Kidney epithelial cell (primary cell): ENCODE results near the gene AANAT. TPM values are rescaled to one million over a fixed set of nuclear protein-coding genes. Genes with fewer than 3 reads are reported as not detected.

ENCODE experiments used
- DNase-seq: peaks from one replicate; pipeline ENCODE4 v3.0.0-alpha.2; 2010; ENCODE audit warnings: low read depth
- H3K27me3 ChIP-seq: 2 replicates; pipeline ENCODE4 v1.6.0; 2011; ENCODE audit warnings: low read length; ENCODE audit not compliant: control insufficient read depth, insufficient read depth
- H3K36me3 ChIP-seq: 2 replicates; pipeline ENCODE4 v1.5.1; 2011; ENCODE audit warnings: low read length; ENCODE audit not compliant: control insufficient read depth, insufficient read depth
- H3K4me3 ChIP-seq: 2 replicates; pipeline ENCODE4 v1.5.1; 2011; ENCODE audit warnings: low read depth, mild to moderate bottlenecking, control low read depth, low read length
- total RNA-seq: library from RNA; depleted of rRNA; stranded (reverse); fragments of >200 nt; gene quantifications from 2 replicates; pipeline ENCODE4 v1.2.3, GENCODE V29; 2015
- TF ChIP-seq, protein P1 (sequence below): IDR thresholded peaks from 2 replicates; pipeline ENCODE4 v1.5.1; 2011; ENCODE audit warnings: mild to moderate bottlenecking, moderate library complexity, low read length, control low read depth, inconsistent platforms; ENCODE audit not compliant: insufficient read depth, poor library complexity, severe bottlenecking

AANAT gene
- total RNA-seq, 1 donor from 2014 or later: not detected

- H3K36me3 ChIP-seq: no peaks in the 10 kb centered on the region
- H3K27me3 ChIP-seq: no peaks in the 10 kb centered on the region
- DNase-seq: no peak
- TF ChIP-seq, protein P1, sequence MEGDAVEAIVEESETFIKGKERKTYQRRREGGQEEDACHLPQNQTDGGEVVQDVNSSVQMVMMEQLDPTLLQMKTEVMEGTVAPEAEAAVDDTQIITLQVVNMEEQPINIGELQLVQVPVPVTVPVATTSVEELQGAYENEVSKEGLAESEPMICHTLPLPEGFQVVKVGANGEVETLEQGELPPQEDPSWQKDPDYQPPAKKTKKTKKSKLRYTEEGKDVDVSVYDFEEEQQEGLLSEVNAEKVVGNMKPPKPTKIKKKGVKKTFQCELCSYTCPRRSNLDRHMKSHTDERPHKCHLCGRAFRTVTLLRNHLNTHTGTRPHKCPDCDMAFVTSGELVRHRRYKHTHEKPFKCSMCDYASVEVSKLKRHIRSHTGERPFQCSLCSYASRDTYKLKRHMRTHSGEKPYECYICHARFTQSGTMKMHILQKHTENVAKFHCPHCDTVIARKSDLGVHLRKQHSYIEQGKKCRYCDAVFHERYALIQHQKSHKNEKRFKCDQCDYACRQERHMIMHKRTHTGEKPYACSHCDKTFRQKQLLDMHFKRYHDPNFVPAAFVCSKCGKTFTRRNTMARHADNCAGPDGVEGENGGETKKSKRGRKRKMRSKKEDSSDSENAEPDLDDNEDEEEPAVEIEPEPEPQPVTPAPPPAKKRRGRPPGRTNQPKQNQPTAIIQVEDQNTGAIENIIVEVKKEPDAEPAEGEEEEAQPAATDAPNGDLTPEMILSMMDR: no peak
- H3K4me3 ChIP-seq: peak overlapping the region; percentile 56
Measured at GRCh38 chr17:76451506-76451905, 15.9 kb upstream of the AANAT start.

DNA sequence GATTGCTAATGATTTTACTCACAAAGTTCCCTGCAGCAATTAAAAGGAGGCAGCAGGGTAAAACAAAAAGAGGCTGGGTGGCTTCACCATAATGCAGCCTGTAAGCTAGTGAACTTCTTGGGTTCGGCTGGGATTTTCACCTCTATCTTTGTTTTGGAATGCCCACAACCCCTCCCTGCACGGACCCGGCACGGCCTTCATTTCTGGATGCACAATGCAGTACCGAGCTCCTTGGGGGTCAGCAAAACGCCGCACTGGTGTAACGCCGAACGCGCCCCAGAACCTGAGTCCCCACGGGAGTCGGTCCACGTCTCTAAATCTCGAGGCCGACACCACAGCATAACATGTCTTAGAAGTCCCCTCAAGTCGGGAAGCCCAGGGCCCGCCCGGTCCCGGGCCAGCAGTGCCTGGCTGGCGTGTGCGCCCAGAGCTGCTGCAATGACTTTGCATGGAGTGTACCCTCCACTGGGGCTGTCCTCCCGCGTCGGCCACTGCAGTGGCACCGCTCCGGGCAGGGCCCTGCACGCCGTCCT lies 15.2 kb upstream of the AANAT start:
- DNase-seq: no peak
- Histone ChIP-seq H3K4me3 (peak overlapping the region; percentile 56), H3K36me3 (no peaks in the 10 kb centered on the region), H3K27me3 (no peaks in the 10 kb centered on the region)
- TF ChIP-seq, protein P1: no peak

DNA sequence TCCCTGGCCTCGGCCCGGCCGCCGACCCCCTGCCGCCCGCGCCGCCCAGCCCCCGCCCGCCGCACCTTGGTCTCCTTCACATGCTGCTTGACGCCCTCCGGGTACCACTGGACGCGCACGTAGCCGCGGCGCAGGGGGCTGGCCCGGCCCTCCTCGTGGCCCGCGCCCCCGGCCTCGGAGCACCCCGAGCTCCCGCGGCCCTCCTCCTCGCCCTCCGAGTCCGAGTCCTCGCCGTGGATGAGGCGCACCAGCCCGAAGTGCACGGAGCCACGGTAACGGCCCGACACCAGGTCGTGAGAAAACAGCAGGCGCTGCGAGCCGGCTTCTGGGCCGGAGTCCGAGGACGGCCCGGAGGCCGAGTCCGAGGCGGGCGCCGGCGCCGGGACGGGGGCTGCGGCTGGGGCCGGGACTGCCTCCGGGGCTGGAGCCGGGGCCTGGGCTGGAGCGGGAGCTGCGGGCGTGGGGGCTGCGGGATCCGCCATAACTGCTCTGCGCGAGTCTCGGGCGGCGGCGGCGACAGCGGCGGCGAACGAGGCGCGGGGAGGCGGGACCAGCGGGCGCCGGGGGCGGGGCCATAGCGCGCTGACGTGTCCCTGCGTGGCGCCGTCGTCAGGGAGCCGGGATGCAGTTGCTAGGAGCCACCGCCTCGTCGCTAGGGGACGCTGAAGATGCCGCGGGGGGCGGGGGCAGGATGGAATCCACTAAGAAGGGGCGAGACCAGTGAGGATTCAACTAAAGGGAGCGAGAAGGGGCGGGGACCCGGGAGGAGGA lies 14.6 kb upstream of the AANAT start, which contains the start of gene UBE2O:
UBE2O (minus strand) TSS at position 493 of the 771 bp plus-strand sequence; CDS start at position 482, 11 bp downstream.
- no peaks in the 10 kb centered on the region for H3K36me3 ChIP-seq
- H3K4me3 ChIP-seq: peak within 1 kb of the TSS; percentile 56
- TF ChIP-seq, protein P1: peak; percentile 44
- no peaks in the 10 kb centered on the region for H3K27me3 ChIP-seq
- no peak for DNase-seq

- Histone ChIP-seq H3K36me3 (no peaks in the 10 kb centered on the region), H3K4me3 (no peak overlapping the region), H3K27me3 (no peaks in the 10 kb centered on the region)
- TF ChIP-seq, protein P1: no peak
- no peak for DNase-seq
Measured at GRCh38 chr17:76453431-76453743, 14.0 kb upstream of the AANAT start.

GRCh38 chr17:76458580-76459490 lies 8.6 kb upstream of the AANAT start:
- H3K27me3 ChIP-seq: no peaks in the 10 kb centered on the region
- TF ChIP-seq, protein P1: peak; percentile 77
- no peak for DNase-seq
- H3K36me3 ChIP-seq: no peaks in the 10 kb centered on the region
- H3K4me3 ChIP-seq: no peak overlapping the region
